Stimulated activated CD4-positive, alpha-beta T cell treated with anti-CD3 and anti-CD28 coated beads, TNF-alpha, amount 100 ng/mL, for 1 hour (primary cell): ENCODE measurements around the gene PXMP4.
"Not testable (repeated sequence)": the region's sequence is repeated elsewhere in the genome, so short reads cannot be mapped to it uniquely, and the experiment has no call there.

Source experiments
- DNase-seq, 3 donors: peaks; one replicate each; pipeline ENCODE4 v3.0.0-alpha.2; 2020; ENCODE audit warnings: low read depth in 3 of 3, low spot score in 1 of 3

Gene PXMP4, protein sequence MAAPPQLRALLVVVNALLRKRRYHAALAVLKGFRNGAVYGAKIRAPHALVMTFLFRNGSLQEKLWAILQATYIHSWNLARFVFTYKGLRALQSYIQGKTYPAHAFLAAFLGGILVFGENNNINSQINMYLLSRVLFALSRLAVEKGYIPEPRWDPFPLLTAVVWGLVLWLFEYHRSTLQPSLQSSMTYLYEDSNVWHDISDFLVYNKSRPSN

DNA sequence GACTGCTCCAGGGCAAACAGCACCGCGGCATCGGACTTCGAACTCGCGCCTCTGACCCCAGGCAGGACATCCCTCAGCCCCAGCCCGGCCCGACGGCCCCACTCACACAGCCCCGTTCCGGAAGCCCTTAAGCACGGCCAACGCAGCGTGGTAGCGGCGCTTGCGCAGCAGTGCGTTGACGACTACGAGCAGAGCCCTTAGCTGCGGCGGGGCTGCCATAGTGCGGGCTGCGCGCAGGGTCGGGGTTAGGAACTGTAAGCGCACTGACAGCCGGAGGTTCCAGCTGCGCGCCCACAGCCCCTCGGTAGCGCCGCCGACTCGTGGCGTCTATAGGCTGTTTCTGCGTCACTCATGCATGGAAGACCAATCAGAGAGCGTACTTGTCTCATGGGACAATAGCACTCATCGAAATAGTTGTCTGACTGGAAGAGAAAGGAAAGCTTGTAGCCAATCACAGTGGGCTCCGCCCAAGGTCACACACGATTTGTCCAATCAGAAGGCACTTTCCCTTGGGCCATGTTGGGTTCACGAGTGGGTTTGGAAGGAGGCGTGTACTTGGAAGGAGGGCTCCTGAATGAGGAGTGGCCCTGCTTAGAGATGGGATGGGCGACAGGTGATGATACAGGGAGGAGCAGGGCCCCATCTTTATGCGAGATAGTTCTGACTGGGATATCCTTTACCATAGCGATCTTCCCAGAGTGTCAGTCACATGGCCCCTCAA lies at the start of gene PXMP4:
PXMP4 (minus strand) TSS at position 322 of the 721 bp plus-strand sequence; CDS start at position 219, 103 bp downstream.
- DNase-seq = peak; percentile 69 to 72 (median 70)

- DNase-seq = no peak
These were observed 48.9 kb upstream of the PXMP4 start for GRCh38 chr20:33769043-33769442.

GRCh38 chr20:33767777-33768138 lies 47.6 kb upstream of the PXMP4 start:
- DNase-seq = no peak

DNA sequence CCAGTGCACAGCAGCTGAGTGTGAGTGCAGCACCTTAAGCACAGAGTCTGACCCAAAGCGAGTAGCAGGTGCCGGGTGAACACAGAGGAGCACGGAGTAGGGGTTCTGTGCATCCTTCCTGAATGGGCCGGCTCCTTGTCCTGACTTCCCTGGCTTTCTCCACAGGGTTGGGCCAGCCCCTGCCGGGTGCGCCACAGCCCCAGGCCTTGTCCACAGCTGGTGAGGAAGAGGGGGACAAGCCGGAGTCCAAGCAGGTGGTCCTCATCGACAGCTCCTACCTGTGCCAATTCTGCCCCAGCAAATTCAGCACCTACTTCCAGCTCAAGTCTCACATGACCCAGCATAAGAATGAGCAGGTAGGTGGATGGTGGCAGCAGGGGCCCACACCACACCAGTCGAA lies 46.6 kb upstream of the PXMP4 start:
- DNase-seq = no peak

DNA sequence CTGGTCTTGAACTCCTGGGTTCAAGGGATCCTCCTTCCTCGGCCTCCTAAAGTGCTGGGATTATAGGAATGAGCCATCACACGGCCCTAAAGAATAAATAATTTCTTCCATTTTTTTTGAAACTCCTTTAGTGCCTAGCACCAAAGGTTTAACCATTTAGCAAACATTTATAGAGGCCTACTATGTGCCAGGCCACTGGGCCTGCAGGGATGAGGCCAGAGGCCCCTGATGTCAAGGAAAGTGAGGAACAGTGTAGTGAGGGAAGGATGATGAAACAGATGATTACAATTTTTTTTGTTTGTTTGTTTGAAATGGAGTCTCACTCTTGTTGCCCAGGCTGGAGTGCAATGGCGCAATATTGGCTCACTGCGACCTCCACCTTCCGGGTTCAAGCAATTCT lies 45.5 kb upstream of the PXMP4 start:
- DNase-seq = no peak

DNA sequence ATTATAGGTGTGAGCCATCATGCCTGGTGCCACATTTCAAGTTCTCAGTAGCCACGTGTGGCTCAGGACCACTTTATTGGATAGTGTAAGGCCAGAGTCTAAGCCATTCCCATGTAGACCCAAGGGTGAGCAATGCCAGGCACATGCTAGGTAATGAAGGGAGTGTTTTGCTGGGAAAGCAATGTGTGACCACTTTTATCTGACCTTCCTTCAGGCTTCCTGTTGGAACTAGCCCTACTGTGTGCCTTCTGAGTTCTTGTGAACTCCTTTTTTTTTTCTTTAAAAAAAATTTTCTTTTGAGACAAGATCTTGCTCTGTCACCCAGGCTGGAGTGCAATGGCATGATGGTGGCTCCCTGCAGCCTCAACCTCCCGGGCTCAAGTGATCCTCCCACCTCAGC lies 45.0 kb upstream of the PXMP4 start:
- no peak for DNase-seq

GRCh38 chr20:33761698-33762250 lies 41.7 kb upstream of the PXMP4 start:
- DNase-seq = no peak

DNA sequence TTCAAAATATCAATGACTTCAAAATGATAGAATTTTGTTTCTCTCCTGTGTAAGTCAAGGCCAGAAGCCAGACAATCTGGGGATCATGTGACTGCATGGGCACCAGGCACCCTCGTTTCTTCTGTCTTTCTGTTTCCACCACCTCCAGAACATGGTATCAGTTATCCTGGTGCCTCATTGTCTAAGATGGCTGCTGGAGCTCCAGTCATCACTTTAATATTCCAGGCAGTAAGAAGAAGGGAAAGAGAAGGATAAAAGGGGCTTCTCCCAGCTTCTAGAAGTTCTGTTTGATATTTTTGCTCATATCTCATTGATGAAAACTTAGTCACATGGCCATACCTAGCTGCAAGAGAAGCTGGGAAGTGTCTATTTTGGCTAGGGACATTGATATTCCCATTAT lies 37.3 kb upstream of the PXMP4 start:
- no peak for DNase-seq

DNA sequence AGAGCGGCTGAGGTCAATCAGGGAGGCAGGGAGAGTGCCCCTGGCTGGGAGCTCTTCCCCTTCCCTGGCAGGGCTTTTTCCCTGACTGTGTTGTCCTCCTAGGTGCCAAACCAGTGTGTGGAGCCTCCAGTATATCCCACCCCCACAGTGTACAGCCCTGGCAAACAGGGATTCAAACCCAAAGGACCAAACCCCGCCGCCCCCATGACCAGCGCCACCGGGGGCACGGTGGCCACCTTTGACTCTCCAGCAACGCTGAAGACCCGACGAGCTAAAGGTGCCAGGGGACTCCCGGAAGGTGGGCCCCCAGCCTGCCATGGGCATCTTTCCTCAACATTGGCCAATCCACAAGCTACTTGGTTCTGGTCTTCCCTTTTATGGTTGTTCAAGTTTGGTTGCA lies 36.9 kb upstream of the PXMP4 start:
- no peak for DNase-seq

GRCh38 chr20:33755936-33756490 lies 35.9 kb upstream of the PXMP4 start:
- not testable (repeated sequence) for DNase-seq

DNA sequence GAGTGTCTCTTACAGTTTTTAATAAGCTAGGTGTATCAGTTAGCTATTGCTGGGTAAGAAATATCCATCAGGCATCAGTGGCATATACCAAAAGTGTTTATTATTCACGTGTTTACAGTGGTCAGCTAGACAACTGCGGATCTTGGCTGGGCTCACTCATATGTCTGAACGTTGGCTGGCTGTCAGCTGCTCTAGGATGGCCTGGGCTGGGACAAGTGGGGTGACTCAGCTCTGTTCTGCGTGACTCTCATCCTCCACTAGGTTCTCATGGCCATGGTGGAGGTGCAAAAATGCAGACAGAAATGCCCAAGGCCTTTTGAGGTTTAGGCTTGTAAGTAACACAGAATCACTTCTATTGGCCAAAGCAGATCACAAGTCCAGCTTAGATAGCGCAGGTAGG lies 33.7 kb upstream of the PXMP4 start:
- no peak for DNase-seq

GRCh38 chr20:33753143-33753542 lies 33.0 kb upstream of the PXMP4 start:
- no peak for DNase-seq

DNA sequence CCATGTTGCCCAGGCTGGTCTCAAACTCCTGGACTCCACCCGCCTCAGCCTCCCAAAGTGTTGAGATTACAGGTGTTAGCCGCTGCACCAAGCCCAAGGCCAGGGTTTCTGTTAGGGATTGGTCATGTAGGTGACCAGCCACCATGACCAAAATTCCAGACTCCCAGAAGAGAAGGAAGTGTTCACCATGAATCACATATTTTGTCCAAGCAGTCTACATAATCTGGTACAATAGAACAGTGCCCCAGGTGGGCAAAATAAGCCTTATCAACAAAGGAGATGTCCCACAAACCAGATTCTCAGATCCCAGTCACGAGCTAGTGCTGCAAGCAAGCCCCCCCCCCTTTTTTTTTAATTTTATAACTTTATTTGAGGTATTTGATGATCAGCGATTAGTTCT lies 31.7 kb upstream of the PXMP4 start:
- no peak for DNase-seq

- no peak for DNase-seq
These were observed 26.4 kb upstream of the PXMP4 start for GRCh38 chr20:33746325-33746998.

DNA sequence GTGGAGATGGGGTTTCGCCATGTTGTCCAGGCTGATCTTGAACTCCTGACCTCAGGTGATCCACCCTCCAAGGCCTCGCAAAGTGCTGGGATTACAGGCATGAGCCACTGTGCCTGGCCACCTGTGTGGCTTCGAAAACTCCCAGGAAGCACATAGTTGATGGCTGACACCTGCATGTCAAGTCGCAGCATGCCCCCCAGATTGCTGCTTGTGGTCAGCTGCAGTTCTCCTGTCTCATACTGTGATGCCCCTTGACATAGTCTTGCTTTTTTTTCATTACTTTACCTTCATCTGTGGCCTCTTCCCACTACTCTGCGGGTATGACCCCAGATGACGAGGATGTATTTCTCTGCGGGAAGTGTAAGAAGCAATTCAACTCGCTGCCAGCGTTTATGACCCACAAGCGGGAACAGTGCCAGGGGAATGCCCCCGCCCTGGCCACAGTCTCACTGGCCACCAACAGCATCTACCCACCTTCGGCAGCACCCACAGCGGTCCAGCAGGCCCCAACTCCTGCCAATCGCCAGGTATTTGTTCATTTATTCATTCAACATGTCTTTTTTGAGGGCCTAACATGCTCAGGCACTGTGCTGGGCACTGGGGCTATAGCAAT lies 24.8 kb upstream of the PXMP4 start:
- DNase-seq = no peak

- DNase-seq = no peak
These were observed 24.1 kb upstream of the PXMP4 start for GRCh38 chr20:33744181-33744580.

GRCh38 chr20:33740189-33740588 lies 20.1 kb upstream of the PXMP4 start:
- no peak for DNase-seq

DNA sequence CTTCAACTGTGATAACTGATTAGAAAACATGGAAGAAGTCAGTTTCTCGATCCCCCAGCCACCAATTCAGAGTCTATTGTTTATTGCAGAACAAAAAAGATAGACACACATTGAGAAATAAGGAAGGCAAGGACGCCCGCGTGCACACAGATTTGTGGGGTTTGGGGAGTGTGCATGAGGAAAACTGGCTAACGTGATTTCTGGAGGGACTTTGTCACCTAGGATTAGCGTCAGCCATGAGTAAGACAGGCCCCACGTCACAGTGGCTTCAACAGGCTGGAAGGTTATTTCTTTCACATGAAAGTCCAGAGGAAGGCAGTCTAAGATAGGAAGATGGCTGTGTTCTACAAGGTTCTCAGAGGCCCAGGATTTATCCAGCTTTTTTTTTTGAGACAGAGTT lies 19.4 kb upstream of the PXMP4 start:
- no peak for DNase-seq

DNA sequence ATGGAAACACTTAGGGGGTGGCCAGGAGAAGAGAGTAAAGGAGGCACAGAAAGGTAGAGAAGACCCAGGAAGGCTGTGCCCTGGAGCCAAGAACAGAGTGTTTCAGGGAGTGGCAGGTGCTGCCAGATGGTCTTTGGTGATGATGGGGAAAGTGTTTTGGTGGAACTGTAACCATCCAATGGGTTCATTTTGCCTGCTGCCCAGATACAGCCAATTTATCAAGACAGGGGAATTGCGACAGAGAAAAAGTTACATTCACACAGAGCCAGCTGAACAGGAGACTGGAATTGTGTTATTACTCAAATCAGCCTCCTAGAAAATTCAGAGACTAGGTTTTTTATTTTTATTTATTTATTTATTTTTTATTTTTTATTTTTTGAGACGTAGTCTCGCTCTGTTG lies 16.9 kb upstream of the PXMP4 start:
- no peak for DNase-seq

DNA sequence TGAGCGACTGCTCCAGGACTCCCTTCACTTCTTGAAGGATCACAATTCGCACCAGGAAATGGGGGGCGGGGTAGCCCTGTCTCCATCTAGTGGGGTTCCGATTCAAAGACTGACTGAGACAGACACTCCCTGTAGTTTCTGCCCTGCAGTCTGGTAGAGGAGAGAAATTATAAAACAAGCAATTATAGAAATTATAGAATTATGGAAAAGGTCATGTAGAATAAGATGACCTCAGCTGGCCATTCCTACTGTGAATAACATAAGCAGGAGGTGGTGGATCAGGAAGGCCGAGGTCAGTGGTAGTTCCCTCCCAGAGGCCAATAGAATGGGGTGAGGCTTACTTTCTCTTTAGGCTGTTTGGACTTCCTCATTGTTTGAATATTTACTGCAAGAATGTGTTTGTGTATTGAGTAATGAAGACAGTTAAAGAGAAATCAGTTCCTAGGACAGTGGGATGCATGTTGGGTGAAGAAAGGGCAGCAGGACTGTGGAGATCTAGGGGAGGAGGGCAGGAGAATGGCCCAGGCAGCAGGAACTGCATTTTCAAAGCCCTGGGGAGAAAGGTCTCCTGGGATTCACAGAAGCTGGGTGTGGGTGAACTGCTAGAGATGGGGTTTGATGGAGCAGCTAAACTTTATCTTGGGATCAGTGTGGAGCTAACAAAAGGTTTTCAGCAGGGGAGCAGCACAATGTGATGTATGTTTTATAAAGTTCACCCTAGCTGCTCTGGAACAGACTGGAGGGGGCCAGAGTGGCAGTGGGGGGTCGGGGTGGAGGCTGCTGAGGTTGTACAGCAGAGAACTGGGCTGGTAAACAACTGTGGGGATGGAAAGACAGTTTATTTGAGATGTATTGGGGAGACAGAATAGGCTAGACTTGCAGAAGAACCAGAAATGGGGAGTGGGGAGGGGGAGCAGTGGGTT lies 13.8 kb upstream of the PXMP4 start:
- no peak for DNase-seq
